ENCODE measurements around the gene CT47A1.
"Not testable (repeated sequence)": the region's sequence is repeated elsewhere in the genome, so short reads cannot be mapped to it uniquely, and the experiment has no call there.

The CT47A1 gene

DNA sequence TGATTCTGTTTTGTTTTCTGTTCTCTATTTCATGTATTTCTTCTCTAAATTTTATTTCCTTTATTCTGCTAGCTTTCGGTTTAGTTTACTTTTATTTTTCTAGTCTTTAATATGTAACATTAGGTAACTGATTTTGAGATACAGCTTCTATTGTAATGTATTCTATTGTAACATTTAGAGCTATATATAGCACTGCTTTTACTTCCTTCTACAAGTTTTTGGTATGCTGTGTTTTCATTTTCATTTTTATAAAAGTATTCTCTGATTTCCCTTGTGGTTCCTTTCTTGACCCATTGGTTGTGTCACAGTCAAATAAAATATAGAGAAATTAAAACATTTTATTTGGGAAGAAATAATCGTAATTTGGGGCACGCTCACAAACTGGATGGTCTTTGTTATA lies 13.9 kb upstream of the CT47A1 start:
- Histone ChIP-seq H3K27me3 (ENCODE audit: control insufficient read depth, low read length) (no peaks in the 10 kb centered on the region), H3K9me2 (replicated peaks; ENCODE audit: control insufficient read depth, low read length) (no peaks in the 10 kb centered on the region), H3K9me3 (ENCODE audit: control insufficient read depth, insufficient read depth, low read length) (no peaks in the 10 kb centered on the region), H3K4me3 (ENCODE audit: low read length) (no peak overlapping the region), H3K4me1 (ENCODE audit: control insufficient read depth, low read length) (peaks cover 12% of the 10 kb centered on the region), H3F3A (ENCODE audit: control insufficient read depth, insufficient read depth) (no peaks in the 10 kb centered on the region), H3K27ac (ENCODE audit: low read depth, low read length) (no peak overlapping the region), H4K20me1 (ENCODE audit: control insufficient read depth, insufficient read depth, low read depth, low read length) (no peaks in the 10 kb centered on the region), H3K4me2 (ENCODE audit: low read length) (peak overlapping the region; percentile 26; the same call in 1 of the 2 replicates), H3K79me2 (ENCODE audit: control insufficient read depth, low read length) (no peaks in the 10 kb centered on the region), H3K36me3 (ENCODE audit: control insufficient read depth, low read length) (no peaks in the 10 kb centered on the region)
- TF ChIP-seq, protein P1, sequence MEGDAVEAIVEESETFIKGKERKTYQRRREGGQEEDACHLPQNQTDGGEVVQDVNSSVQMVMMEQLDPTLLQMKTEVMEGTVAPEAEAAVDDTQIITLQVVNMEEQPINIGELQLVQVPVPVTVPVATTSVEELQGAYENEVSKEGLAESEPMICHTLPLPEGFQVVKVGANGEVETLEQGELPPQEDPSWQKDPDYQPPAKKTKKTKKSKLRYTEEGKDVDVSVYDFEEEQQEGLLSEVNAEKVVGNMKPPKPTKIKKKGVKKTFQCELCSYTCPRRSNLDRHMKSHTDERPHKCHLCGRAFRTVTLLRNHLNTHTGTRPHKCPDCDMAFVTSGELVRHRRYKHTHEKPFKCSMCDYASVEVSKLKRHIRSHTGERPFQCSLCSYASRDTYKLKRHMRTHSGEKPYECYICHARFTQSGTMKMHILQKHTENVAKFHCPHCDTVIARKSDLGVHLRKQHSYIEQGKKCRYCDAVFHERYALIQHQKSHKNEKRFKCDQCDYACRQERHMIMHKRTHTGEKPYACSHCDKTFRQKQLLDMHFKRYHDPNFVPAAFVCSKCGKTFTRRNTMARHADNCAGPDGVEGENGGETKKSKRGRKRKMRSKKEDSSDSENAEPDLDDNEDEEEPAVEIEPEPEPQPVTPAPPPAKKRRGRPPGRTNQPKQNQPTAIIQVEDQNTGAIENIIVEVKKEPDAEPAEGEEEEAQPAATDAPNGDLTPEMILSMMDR (IDR thresholded peaks at IDR 0.05; ENCODE audit: low read depth, low read length, poor library complexity, severe bottlenecking), result no peak
- no peak for TF ChIP-seq EZH2phosphoT487 (IDR thresholded peaks at IDR 0.05; ENCODE audit: borderline replicate concordance, low read length)

DNA sequence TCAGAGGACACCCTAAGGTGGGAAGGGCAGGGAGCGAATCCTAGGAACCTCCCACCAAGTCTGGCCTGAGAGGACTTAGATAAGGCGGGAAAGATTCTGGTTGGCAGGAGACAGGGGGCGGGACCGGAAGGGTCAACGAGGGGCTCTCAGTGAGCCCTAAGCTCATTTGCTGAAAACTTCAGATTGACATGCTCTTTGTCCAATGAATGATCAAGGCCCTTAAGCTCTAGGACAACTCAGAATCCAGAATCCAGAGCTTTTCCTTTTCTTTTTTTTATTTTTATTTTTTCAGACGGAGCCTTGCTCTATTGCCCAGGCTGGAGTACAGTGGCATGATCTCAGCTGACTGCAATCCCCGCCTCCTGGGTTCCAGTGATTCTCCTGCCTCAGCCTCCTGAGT lies 29.1 kb downstream of the CT47A1 start, which contains the start of gene CT47A7:
TSS of gene CT47A7 (minus strand) at position 101 of the 400 bp plus-strand sequence. CDS start 255 bp downstream, outside the sequence.
- H3K4me3 ChIP-seq (ENCODE audit: low read length); H3K27me3 ChIP-seq (ENCODE audit: control insufficient read depth, low read length); H3K4me2 ChIP-seq (ENCODE audit: low read length); H3K79me2 ChIP-seq (ENCODE audit: control insufficient read depth, low read length); H3K36me3 ChIP-seq (ENCODE audit: control insufficient read depth, low read length); H3K9me2 ChIP-seq (replicated peaks; ENCODE audit: control insufficient read depth, low read length); H3K4me1 ChIP-seq (ENCODE audit: control insufficient read depth, low read length); H3K9me3 ChIP-seq (ENCODE audit: control insufficient read depth, insufficient read depth, low read length); H3F3A ChIP-seq (ENCODE audit: control insufficient read depth, insufficient read depth); H3K27ac ChIP-seq (ENCODE audit: low read depth, low read length); H4K20me1 ChIP-seq (ENCODE audit: control insufficient read depth, insufficient read depth, low read depth, low read length): not testable (repeated sequence)

All from DOHH2 (cell line).